GDM1 (cell line): ENCODE data around the gene BCR.
"Not testable (repeated sequence)": the region's sequence is repeated elsewhere in the genome, so short reads cannot be mapped to it uniquely, and the experiment has no call there.

ENCODE experiments used
- DNase-seq: peaks from one replicate; lab custom pipeline; 2025; lab: John Stamatoyannopoulos, UW

Gene BCR

GRCh38 chr22:23180301-23180892, at the start of gene BCR:
Gene BCR, plus strand, starts transcription at chr22:23180509. Its CDS starts 452 bp downstream, at chr22:23180961.
- peak; percentile 56 for DNase-seq

- no peak for DNase-seq
Measured at GRCh38 chr22:23130697-23131096, 49.6 kb upstream of the BCR start.

- no peak for DNase-seq
Measured at GRCh38 chr22:23131931-23132330, 48.4 kb upstream of the BCR start.

GRCh38 chr22:23132376-23133091, 47.8 kb upstream of the BCR start:
- no peak for DNase-seq

- DNase-seq: no peak
Measured at GRCh38 chr22:23133922-23134321, 46.4 kb upstream of the BCR start.

- DNase-seq: not testable (repeated sequence)
Measured at GRCh38 chr22:23136991-23137390, 43.3 kb upstream of the BCR start.

GRCh38 chr22:23137468-23137867, 42.8 kb upstream of the BCR start:
- no peak for DNase-seq

- DNase-seq: peak; percentile 73
Measured at GRCh38 chr22:23137905-23138561, 42.3 kb upstream of the BCR start.

- no peak for DNase-seq
Measured at GRCh38 chr22:23138584-23139435, 41.5 kb upstream of the BCR start.

- DNase-seq: no peak
Measured at GRCh38 chr22:23140385-23140784, 39.9 kb upstream of the BCR start.

GRCh38 chr22:23142546-23143105, 37.7 kb upstream of the BCR start:
- DNase-seq: no peak

GRCh38 chr22:23143119-23143518, 37.2 kb upstream of the BCR start:
- DNase-seq: no peak

- DNase-seq: no peak
Measured at GRCh38 chr22:23144432-23144831, 35.9 kb upstream of the BCR start.

GRCh38 chr22:23144932-23145877, 35.1 kb upstream of the BCR start, which contains the start of gene RAB36:
Gene RAB36, plus strand, starts transcription at chr22:23145477. Its CDS starts 1,140 bp downstream, at chr22:23146617.
- no peak for DNase-seq

- no peak for DNase-seq
Measured at GRCh38 chr22:23145878-23146470, 34.3 kb upstream of the BCR start.

GRCh38 chr22:23146478-23147205, 33.7 kb upstream of the BCR start:
- no peak for DNase-seq

GRCh38 chr22:23147617-23148387, 32.5 kb upstream of the BCR start:
- DNase-seq: no peak

GRCh38 chr22:23149743-23150238, 30.5 kb upstream of the BCR start:
- no peak for DNase-seq

GRCh38 chr22:23150762-23151161, 29.5 kb upstream of the BCR start:
- no peak for DNase-seq
